MM.1S (cell line): ENCODE results near the gene OGDHL.

ENCODE experiments used
- CTCF ChIP-seq: fragments of 300-600 bp; sonication (generic); IDR thresholded peaks from 2 replicates; pipeline ENCODE4 v1.5.1; 2016; ENCODE audit warnings: antibody characterized with exemption, low read length, mixed read lengths
- EZH2 ChIP-seq: fragments of 300-600 bp; sonication (generic); optimal IDR thresholded peaks from 2 replicates; pipeline ENCODE3; 2017; ENCODE audit warnings: low read depth, mild to moderate bottlenecking, antibody characterized with exemption, low read length, mixed read lengths

GRCh38 chr10:49778197-49778596 lies 16.1 kb upstream of the OGDHL start:
- TF ChIP-seq CTCF (no peak), EZH2 (no peak)
